Stomach (tissue), 4 donors: Measurements from ENCODE around the gene SH2D3C.

ENCODE experiments used
- POLR2A ChIP-seq, 4 donors: fragments of 450-650 bp; IDR thresholded peaks; one replicate each; pipeline ENCODE4 v1.6.1; 2016; ENCODE audit warnings: antibody characterized with exemption in 4 of 4, control low read depth in 2 of 4, mild to moderate bottlenecking in 1 of 4, moderate library complexity in 1 of 4
- POLR2AphosphoS5 ChIP-seq, 3 donors: sonication (generic); formaldehyde crosslinking; IDR thresholded peaks; one replicate each; pipeline ENCODE4 v1.6.1; 2016; ENCODE audit warnings: antibody characterized with exemption in 3 of 3
- TF ChIP-seq, protein P1 (sequence below), 7 experiments: fragments of 450-650 bp in 4 of 7; fragments of 200-600 bp in 3 of 7; sonication (generic) in 3 of 7; IDR thresholded peaks; one replicate each; pipeline ENCODE4 v1.5.1; 2016 to 2019; ENCODE audit warnings: antibody characterized with exemption in 7 of 7, control low read depth in 2 of 7, mild to moderate bottlenecking in 1 of 7

GRCh38 chr9:127812936-127813675 is 34.6 kb upstream of the SH2D3C start:
- TF ChIP-seq, protein P1, sequence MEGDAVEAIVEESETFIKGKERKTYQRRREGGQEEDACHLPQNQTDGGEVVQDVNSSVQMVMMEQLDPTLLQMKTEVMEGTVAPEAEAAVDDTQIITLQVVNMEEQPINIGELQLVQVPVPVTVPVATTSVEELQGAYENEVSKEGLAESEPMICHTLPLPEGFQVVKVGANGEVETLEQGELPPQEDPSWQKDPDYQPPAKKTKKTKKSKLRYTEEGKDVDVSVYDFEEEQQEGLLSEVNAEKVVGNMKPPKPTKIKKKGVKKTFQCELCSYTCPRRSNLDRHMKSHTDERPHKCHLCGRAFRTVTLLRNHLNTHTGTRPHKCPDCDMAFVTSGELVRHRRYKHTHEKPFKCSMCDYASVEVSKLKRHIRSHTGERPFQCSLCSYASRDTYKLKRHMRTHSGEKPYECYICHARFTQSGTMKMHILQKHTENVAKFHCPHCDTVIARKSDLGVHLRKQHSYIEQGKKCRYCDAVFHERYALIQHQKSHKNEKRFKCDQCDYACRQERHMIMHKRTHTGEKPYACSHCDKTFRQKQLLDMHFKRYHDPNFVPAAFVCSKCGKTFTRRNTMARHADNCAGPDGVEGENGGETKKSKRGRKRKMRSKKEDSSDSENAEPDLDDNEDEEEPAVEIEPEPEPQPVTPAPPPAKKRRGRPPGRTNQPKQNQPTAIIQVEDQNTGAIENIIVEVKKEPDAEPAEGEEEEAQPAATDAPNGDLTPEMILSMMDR (IDR thresholded peaks at IDR 0.05), result no peak
- TF ChIP-seq POLR2A (IDR thresholded peaks at IDR 0.05), result no peak
- TF ChIP-seq POLR2AphosphoS5 (IDR thresholded peaks at IDR 0.05), result no peak
